ENCODE data around the gene CLIC4.
"Not testable (repeated sequence)": the region's sequence is repeated elsewhere in the genome, so short reads cannot be mapped to it uniquely, and the experiment has no call there.

Gene CLIC4

DNA sequence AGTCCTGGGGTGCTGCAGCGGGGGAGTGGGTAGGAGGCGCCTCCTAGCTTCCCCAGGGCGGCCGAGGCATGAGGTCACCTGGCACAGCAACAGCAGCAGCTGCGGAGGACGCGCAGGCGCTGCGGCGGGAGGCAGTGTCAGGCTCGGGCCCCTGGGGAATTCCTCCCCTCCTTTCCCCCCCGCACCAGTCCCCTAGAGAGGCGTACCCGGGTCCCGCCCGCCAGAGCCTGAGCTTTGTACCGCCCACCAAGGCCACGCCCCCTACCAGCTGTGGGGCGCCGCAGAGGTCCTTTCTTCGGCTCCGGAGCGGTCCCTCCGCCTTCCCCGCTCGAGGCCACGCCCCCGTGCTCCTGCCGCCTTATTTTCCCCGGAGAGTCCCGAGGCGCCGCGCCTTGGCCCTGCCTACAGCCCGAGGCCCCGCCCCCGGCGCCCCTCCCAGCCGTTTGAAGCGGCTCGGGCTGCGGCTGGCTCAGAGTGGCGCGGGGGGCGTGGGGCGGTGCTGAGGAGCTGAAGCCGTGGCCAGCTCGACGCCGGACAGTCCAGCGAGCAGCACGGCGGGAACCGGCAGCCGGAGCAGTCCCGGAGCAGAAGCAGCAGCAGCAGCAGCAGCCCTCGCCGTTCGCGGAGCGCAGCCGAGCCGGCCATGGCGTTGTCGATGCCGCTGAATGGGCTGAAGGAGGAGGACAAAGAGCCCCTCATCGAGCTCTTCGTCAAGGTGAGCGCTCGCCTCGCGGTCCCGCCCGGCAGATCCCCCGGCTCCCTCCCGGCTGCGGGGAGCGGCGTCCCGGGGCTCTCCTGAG is at the start of gene CLIC4:
Gene CLIC4 (plus strand): TSS at position 537 of the 800 bp plus-strand sequence. CDS start 107 bp downstream, at position 644.
- DNase-seq, result peak; percentile 99

DNA sequence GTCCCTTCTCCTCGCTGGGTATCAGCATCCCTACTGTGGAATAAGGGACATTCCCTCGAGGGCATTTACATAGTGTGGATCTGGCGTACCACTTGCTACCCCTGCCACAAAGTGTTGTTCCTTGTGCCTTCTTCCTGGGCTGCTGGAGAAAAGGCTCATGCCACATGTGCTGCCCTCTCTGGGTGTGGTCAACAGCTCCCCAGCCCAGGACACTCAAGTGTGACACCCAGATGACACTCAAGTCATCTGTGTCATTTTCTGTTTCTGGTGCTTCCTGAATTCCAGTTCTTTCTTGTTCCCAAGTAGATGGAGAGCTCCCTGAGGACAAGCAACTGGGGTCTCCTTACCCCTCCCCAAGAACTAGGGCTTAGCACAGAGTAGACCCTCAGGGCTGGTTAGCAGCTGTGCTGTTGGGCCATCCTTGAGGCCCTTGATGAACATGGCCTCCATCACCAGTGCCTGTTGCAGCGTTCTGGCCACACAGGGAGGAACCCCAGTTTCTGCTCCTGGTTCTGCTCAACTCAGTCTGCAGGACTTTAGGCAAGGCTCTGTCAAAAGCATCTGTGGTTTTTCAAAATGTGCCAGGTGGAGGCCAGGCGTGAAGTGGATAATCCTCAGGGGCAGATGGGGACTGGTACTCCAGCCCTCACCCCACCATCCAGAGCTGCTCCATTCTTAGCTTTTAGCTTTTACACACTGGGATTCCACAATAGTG is 49.0 kb upstream of the CLIC4 start:
- DNase-seq, result no peak

DNA sequence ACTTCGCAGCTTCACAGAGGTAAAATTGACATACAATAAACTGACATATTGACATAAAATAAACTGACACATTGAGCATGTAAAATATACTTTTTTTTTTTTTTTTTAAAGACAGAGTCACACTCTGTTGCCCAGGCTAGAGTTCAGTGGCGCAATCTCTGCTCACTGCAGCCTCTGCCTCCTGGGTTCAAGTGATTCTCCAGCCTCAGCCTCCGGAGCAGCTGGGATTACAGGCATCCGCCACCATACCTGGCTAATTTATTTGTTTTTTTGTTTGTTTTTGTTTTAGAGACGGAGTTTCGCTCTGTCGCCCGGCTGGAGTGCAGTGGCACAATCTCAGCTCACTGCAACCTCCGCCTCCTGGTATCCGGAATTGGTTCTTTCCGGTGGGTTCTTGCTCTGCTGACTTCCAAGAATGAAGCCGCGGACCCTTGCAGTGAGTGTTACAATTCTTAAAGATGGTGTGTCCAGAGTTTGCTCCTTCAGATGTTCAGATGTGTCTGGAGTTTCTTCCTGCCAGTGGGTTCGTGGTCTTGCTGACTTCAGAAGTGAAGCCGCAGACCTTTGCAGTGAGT is 48.4 kb upstream of the CLIC4 start:
- no peak for DNase-seq

DNA sequence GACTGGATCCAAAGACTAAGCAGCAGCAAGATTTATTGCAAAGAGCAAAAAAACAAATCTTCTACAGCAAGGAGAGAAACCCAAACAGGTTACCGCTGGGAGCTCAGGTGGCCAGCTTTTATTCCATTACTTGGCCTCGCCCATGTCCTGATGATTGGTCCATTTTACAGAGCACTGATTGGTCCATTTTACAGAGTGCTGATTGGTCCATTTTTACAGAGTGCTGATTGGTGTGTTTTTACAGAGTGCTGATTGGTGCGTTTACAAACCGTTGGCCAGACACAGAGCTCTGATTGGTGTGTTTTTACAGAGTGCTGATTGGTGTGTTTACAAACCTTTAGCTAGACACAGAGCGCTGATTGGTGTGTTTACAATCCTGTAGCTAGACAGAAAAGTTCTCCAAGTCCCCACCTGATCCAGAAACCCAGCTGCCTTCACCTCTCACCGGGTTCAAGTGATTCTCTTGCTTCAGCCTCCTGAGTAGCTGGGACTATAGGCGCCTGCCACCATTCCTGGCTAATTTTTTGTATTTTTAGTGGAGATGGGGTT is 47.7 kb upstream of the CLIC4 start:
- DNase-seq, result not testable (repeated sequence)

GRCh38 chr1:24698326-24698725 is 46.9 kb upstream of the CLIC4 start:
- not testable (repeated sequence) for DNase-seq

GRCh38 chr1:24699628-24700027 is 45.6 kb upstream of the CLIC4 start:
- no peak for DNase-seq

DNA sequence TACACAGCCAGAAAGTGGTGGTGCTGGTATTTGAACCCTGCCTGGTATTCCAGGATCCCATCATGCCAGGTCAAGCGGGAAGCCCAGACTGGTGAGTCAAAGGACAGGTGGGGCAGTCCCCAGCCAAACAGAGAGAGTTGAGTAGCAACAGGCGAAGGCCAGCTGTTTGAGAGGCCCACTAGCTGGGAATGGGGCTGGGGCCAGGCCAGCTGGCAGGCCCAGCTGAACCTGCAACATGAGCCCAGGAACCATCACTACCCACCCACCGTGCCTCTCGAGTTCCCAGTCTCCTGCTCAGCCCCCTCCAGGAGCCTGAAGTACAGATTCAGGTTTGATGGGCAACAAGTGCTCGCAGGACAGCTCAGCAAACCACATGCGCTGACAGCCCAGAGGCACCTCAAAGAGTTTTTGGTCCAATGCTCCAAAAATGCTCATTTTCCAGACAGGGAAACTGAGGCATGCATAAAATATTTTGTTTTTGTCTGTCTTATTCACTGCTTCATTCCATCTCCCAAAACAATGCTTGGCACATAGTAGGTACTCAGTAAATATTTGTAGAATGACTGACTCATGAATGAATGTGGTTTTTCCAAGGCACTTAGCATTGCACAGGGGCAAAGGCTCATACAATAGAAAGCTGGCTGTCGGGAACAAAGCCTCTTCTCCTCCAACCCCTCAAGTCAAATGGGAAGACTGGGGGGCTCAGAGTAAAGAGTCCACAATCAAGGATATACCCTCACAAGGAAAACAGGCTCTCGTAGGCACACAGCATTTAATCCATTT is 42.5 kb upstream of the CLIC4 start:
- no peak for DNase-seq

GRCh38 chr1:24704411-24705259 is 40.6 kb upstream of the CLIC4 start:
- no peak for DNase-seq

- peak; percentile 41 for DNase-seq
These were observed 39.8 kb upstream of the CLIC4 start for GRCh38 chr1:24705260-24706073.

GRCh38 chr1:24706074-24706389 is 39.2 kb upstream of the CLIC4 start:
- not testable (repeated sequence) for DNase-seq

- no peak for DNase-seq
These were observed 37.6 kb upstream of the CLIC4 start for GRCh38 chr1:24707687-24708086.

- no peak for DNase-seq
These were observed 36.3 kb upstream of the CLIC4 start for GRCh38 chr1:24708938-24709337.

DNA sequence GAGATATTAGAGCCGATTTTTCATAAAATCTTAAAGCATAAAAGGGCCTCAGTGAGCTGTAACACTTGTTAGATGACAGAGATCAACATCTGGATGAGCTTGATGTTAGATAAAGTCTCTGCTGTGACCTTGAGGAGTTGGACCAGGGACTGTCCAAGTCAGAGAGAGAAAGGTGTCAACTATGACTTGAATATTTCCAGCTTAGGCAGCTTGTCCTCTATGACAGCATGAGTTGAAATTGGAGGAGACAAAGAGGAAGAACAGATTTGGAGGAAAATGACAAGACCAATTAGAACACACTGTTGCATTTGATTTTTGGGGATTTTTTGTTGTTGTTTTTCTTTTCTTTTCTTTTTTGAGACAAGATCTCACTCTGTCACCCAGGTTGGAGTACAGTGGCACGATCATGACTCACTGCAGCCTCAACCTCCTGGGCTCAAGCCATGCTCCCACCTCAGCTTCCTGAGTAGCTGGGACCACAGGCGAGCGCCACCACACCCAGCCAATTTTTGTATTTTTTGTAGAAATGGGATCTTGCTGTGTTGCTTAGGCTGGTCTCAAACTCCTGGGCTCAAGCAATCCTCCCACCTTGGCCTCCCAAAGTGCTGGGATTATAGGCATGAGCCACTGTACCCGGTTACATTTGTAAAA is 35.3 kb upstream of the CLIC4 start:
- peak; percentile 35 for DNase-seq

GRCh38 chr1:24711329-24711728 is 33.9 kb upstream of the CLIC4 start:
- DNase-seq, result no peak

- no peak for DNase-seq
These were observed 32.1 kb upstream of the CLIC4 start for GRCh38 chr1:24713176-24713575.

DNA sequence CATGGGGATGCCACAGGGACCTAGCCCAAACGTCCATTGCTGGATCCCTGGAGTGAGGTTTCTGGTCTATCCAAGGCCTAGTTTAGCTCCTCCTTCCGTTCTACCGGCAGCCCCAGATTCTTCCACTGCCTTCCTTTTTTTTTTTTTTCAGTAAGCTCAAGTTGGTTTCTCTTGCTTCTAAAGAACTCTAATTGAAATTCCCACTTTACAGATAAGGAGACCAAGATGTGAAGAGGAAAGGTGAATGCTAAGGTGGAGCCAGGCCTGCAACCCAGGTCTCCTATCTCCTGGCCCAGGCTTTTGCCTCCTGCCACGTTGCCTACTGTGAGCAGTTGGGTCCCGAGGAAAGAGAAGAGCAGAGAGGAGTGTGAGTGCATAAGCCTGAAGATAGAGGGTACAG is 31.5 kb upstream of the CLIC4 start:
- no peak for DNase-seq

DNA sequence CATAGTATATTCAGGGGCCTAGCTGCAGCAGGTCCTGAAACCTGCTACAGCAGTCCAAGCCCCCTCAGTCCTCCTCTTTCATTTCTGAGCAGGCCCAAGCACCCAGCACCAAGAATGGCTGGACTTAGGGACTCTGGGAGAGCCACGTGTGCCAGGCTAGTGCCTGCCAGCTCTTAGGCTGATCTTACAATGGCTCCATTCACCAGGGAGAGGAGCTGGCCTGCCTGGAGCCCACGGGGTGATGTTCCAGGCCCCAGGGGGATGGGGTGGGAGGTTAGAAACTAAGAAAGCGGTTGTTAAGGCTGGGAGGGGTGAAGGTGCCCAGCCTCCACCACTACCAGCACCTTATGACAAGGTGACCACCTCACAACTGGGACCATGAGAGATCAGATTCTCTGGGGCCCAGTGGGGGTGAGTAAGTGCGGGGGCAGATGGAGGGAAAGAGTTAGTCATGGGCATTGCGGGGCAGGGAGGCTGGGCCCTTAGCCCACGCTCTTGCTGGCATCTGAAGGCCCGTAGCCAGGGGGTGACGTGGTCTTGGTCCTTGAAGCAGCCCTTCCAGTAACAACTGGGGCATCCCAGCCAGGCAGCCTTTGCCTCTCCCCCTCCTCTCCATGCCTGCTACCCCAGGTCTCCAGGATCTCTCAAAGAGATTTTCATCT is 30.3 kb upstream of the CLIC4 start:
- DNase-seq, result no peak

GRCh38 chr1:24715658-24716057 is 29.6 kb upstream of the CLIC4 start:
- no peak for DNase-seq

GRCh38 chr1:24717887-24718650 is 27.2 kb upstream of the CLIC4 start:
- DNase-seq, result no peak

Data from activated CD4-positive, alpha-beta T cell treated with anti-CD3 and anti-CD28 coated beads, Interleukin-2, amount 50 U/mL, for 16 hours (primary cell).